K562 (cell line): ENCODE results near the gene ADGRG1. TPM values are rescaled to one million over a fixed set of nuclear protein-coding genes. Genes with fewer than 3 reads are reported as not detected.

Experiments used
- BRF1 ChIP-seq: IDR thresholded peaks from 3 replicates; pipeline ENCODE4 v1.6.1; 2011; ENCODE audit warnings: borderline replicate concordance, mild to moderate bottlenecking; ENCODE audit not compliant: insufficient read length; ENCODE audit errors: extremely low read depth
- COPS2 ChIP-seq: fragments of 450-650 bp; conservative IDR thresholded peaks from 2 replicates; pipeline ENCODE4 v1.6.1; 2016; ENCODE audit warnings: mild to moderate bottlenecking, moderate library complexity
- ETV1 ChIP-seq: fragments of 450-650 bp; conservative IDR thresholded peaks from 2 replicates; pipeline ENCODE4 v1.6.1; 2016; ENCODE audit warnings: missing genetic modification characterization, control low read depth, low read depth, missing compliant biosample characterization
- EZH2 ChIP-seq: IDR thresholded peaks from 2 replicates; pipeline ENCODE4 v1.6.1; 2012; ENCODE audit warnings: low read depth, mild to moderate bottlenecking, inconsistent platforms, low read length, borderline replicate concordance
- HMG20A ChIP-seq: fragments of 450-650 bp; formaldehyde crosslinking; conservative IDR thresholded peaks from 2 replicates; pipeline ENCODE4 v1.4.0; 2020; ENCODE audit warnings: mild to moderate bottlenecking, mixed read lengths
- KLF16 ChIP-seq: IDR thresholded peaks from 2 replicates; pipeline ENCODE4 v1.6.1; 2016; ENCODE audit warnings: antibody characterized with exemption
- MCM2 ChIP-seq: fragments of 450-650 bp; IDR thresholded peaks from 2 replicates; pipeline ENCODE4 v1.6.1; 2017; ENCODE audit warnings: low read depth, mild to moderate bottlenecking
- PURB ChIP-seq: sonication (generic); formaldehyde crosslinking; IDR thresholded peaks from 2 replicates; pipeline ENCODE4 v1.9.0; 2021; ENCODE audit warnings: low read depth, mild to moderate bottlenecking, missing genetic modification reagents
- RBM25 ChIP-seq: fragments of 200-400 bp; formaldehyde crosslinking; IDR thresholded peaks from 2 replicates; pipeline ENCODE4 v1.6.1; 2018; ENCODE audit warnings: low read length, low read depth, moderate library complexity; ENCODE audit not compliant: severe bottlenecking
- SRSF3 ChIP-seq: fragments of 200-400 bp; formaldehyde crosslinking; IDR thresholded peaks from 2 replicates; pipeline ENCODE4 v1.6.1; 2016; ENCODE audit warnings: mild to moderate bottlenecking, low read length, moderate library complexity; ENCODE audit not compliant: insufficient read depth
- TBL1XR1 ChIP-seq, 2 experiments: IDR thresholded peaks; 2 replicates each; pipeline ENCODE4 v1.6.1; 2012; ENCODE audit warnings: improper control_type of control experiment in 2 of 2, low read length in 2 of 2, mild to moderate bottlenecking in 1 of 2
- TRIM24 ChIP-seq, 2 experiments: fragments of 450-650 bp; IDR thresholded peaks; 2 replicates each; pipeline ENCODE4 v1.6.1; 2016
- TSC22D4 ChIP-seq: fragments of 450-650 bp; IDR thresholded peaks from 2 replicates; pipeline ENCODE4 v1.6.1; 2016; ENCODE audit warnings: missing genetic modification characterization, missing biosample characterization, control low read depth
- XRCC4 ChIP-seq: IDR thresholded peaks from one replicate; pipeline ENCODE4 v1.6.1; 2011; ENCODE audit not compliant: insufficient read depth, insufficient read length; ENCODE audit errors: extremely low read depth
- ZNF75A ChIP-seq: fragments of 450-650 bp; formaldehyde crosslinking; IDR thresholded peaks from 2 replicates; pipeline ENCODE4 v1.4.0; 2020; ENCODE audit warnings: mild to moderate bottlenecking
- polyA plus RNA-seq, 8 experiments: library from polyadenylated mRNA; depleted of rRNA in 4 of 8; stranded (reverse) in 5 of 8; unstranded in 3 of 8; fragments of >200 nt; fragmentation: Nextera tagmentation in 2 of 8; fragmentation: Illumina TruSeq in 1 of 8; extraction: Ambion mirVana in 2 of 8; extraction: Trizol in 1 of 8; gene quantifications; 2 replicates each; pipeline versions ENCODE4 v1.2.1 to v1.2.3, GENCODE V29; 2011 to 2014; ENCODE audit warnings: inconsistent platforms in 1 of 8, missing spikeins in 1 of 8
- total RNA-seq, 7 experiments: library from RNA; depleted of rRNA in 6 of 7; stranded (reverse); fragments of >200 nt in 6 of 7; fragmentation: Illumina TruSeq in 2 of 7; extraction: Trizol in 2 of 7; gene quantifications; 2 replicates each; pipeline versions ENCODE4 v1.2.1 to v1.2.3, GENCODE V29; 2011 to 2021; ENCODE audit warnings: low replicate concordance in 1 of 7
- TF ChIP-seq, protein P1 (sequence below), 2 experiments: fragments of 250-450 bp in 1 of 2; fragments of 450-650 bp in 1 of 2; sonication (Bioruptor Pico) in 1 of 2; IDR thresholded peaks; 2 replicates each; pipeline versions ENCODE4 v1.6.1 to v1.8.0; 2016 to 2021; ENCODE audit warnings: mild to moderate bottlenecking in 2 of 2, moderate library complexity in 2 of 2, missing compliant biosample characterization in 1 of 2, missing genetic modification characterization in 1 of 2
- TF ChIP-seq, protein P2 (sequence below): sonication (generic); formaldehyde crosslinking; IDR thresholded peaks from 2 replicates; pipeline ENCODE4 v1.9.0; 2022; ENCODE audit warnings: mild to moderate bottlenecking, missing genetic modification reagents
- TF ChIP-seq, protein P3 (sequence below): fragments of 450-650 bp; IDR thresholded peaks from 2 replicates; pipeline ENCODE4 v1.7.1; 2018; ENCODE audit warnings: mild to moderate bottlenecking, low read depth; ENCODE audit not compliant: partially characterized antibody
- TF ChIP-seq, protein P4 (sequence below): fragments of 450-650 bp; IDR thresholded peaks from 2 replicates; pipeline ENCODE4 v1.6.1; 2016
- TF ChIP-seq, protein P5 (sequence below): fragments of 250-450 bp; sonication (Bioruptor Pico); IDR thresholded peaks from 2 replicates; pipeline ENCODE4 v1.5.1; 2021; ENCODE audit warnings: mild to moderate bottlenecking
- TF ChIP-seq, protein P6 (sequence below): sonication (generic); formaldehyde crosslinking; IDR thresholded peaks from 2 replicates; pipeline ENCODE4 v1.8.0; 2023; ENCODE audit warnings: mild to moderate bottlenecking, missing genetic modification reagents

Gene ADGRG1
- total and polyA plus RNA-seq, 9 of the 15 experiments (the other 6 are each of a cell fraction or from before 2014, with no cell fraction given), result 0.04 to 0.31 (median 0.16) TPM; not detected in 6

DNA sequence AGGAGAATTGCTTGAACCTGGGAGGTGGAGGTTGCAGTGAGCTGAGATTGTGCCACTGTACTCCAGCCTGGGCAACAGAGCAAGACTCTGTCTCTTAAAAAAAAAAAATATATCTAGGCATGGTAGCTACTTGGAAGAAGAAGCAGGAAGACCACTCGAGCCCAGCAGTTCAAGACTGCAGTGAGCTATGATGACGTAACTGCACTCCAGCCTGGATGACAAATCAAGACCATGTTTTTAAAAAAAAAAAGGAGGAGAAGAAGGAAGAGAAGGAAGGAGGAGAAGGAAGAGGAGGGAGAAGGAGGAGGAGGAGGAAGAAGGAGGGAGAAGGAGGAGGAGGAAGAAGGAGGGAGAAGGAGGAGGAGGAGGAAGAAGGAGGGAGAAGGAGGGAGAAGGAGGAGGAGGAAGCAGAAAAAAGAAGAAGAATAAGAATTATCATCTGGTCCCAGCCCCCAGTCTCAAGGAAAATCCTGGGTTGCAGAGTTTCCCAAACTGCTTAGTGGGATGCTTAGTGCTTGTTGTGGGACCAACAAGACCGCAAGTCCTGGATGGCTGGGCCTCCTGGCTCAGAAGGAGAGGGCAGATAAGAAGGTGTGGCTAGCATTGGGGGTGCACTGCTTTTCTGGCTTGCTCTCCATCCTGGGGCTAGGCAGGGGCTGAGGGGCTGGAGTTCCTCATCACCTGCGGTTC is 62.5 kb downstream of the ADGRG1 start (continued):
- no peak; a peak in 1 of 4 replicates for TF ChIP-seq TRIM24 (IDR thresholded peaks at IDR 0.05)
- TF ChIP-seq, protein P1, sequence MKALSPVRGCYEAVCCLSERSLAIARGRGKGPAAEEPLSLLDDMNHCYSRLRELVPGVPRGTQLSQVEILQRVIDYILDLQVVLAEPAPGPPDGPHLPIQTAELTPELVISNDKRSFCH (CRISPR knock-in tag; IDR thresholded peaks at IDR 0.05), result no peak
- TF ChIP-seq, protein P1 (tag; IDR thresholded peaks at IDR 0.05), result no peak
- 0 out of 4 replicates have a peak, but pooled peaks of 1 of the 2 experiments have one; percentile 15 for TF ChIP-seq TBL1XR1 (IDR thresholded peaks at IDR 0.05; ENCODE audit: low read length in 2 of 2)
- no peak for TF ChIP-seq HMG20A (CRISPR knock-in tag)
- no peak for TF ChIP-seq ETV1
- TF ChIP-seq TSC22D4 (tag), result no peak
- TF ChIP-seq PURB (CRISPR knock-in tag), result no peak
- TF ChIP-seq, protein P2, sequence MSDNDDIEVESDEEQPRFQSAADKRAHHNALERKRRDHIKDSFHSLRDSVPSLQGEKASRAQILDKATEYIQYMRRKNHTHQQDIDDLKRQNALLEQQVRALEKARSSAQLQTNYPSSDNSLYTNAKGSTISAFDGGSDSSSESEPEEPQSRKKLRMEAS (CRISPR knock-in tag), result no peak
- no peak for TF ChIP-seq BRF1
- TF ChIP-seq, protein P3, sequence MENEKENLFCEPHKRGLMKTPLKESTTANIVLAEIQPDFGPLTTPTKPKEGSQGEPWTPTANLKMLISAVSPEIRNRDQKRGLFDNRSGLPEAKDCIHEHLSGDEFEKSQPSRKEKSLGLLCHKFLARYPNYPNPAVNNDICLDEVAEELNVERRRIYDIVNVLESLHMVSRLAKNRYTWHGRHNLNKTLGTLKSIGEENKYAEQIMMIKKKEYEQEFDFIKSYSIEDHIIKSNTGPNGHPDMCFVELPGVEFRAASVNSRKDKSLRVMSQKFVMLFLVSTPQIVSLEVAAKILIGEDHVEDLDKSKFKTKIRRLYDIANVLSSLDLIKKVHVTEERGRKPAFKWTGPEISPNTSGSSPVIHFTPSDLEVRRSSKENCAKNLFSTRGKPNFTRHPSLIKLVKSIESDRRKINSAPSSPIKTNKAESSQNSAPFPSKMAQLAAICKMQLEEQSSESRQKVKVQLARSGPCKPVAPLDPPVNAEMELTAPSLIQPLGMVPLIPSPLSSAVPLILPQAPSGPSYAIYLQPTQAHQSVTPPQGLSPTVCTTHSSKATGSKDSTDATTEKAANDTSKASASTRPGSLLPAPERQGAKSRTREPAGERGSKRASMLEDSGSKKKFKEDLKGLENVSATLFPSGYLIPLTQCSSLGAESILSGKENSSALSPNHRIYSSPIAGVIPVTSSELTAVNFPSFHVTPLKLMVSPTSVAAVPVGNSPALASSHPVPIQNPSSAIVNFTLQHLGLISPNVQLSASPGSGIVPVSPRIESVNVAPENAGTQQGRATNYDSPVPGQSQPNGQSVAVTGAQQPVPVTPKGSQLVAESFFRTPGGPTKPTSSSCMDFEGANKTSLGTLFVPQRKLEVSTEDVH, result no peak
- no peak for TF ChIP-seq XRCC4
- TF ChIP-seq, protein P4, sequence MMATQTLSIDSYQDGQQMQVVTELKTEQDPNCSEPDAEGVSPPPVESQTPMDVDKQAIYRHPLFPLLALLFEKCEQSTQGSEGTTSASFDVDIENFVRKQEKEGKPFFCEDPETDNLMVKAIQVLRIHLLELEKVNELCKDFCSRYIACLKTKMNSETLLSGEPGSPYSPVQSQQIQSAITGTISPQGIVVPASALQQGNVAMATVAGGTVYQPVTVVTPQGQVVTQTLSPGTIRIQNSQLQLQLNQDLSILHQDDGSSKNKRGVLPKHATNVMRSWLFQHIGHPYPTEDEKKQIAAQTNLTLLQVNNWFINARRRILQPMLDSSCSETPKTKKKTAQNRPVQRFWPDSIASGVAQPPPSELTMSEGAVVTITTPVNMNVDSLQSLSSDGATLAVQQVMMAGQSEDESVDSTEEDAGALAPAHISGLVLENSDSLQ, result peak; percentile 12; the same call in 1 of the 2 replicates
- no peak for TF ChIP-seq ZNF75A (CRISPR knock-in tag)
- TF ChIP-seq EZH2, result no peak
- no peak for TF ChIP-seq SRSF3
- TF ChIP-seq, protein P5, sequence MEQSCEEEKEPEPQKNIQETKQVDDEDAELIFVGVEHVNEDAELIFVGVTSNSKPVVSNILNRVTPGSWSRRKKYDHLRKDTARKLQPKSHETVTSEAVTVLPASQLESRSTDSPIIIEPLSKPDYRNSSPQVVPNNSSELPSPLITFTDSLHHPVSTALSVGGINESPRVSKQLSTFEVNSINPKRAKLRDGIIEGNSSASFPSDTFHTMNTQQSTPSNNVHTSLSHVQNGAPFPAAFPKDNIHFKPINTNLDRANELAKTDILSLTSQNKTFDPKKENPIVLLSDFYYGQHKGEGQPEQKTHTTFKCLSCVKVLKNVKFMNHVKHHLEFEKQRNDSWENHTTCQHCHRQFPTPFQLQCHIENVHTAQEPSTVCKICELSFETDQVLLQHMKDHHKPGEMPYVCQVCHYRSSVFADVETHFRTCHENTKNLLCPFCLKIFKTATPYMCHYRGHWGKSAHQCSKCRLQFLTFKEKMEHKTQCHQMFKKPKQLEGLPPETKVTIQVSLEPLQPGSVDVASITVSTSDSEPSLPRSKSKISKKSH, result no peak
- TF ChIP-seq RBM25, result no peak
- TF ChIP-seq MCM2, result no peak
- TF ChIP-seq, protein P6, sequence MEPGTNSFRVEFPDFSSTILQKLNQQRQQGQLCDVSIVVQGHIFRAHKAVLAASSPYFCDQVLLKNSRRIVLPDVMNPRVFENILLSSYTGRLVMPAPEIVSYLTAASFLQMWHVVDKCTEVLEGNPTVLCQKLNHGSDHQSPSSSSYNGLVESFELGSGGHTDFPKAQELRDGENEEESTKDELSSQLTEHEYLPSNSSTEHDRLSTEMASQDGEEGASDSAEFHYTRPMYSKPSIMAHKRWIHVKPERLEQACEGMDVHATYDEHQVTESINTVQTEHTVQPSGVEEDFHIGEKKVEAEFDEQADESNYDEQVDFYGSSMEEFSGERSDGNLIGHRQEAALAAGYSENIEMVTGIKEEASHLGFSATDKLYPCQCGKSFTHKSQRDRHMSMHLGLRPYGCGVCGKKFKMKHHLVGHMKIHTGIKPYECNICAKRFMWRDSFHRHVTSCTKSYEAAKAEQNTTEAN (CRISPR knock-in tag), result no peak
- no peak for TF ChIP-seq COPS2
- peak; percentile 53; the same call in 1 of the 2 replicates for TF ChIP-seq KLF16
